IgD-negative memory B cell (primary cell): ENCODE measurements around the gene FBXO41. TPM values are rescaled to one million over a fixed set of nuclear protein-coding genes. Genes with fewer than 3 reads are reported as not detected.
A peak's percentile ranks its signal among the peaks of the same experiment; 100 is the strongest.

Experiments used
- H3K27ac Mint-ChIP-seq, 3 donors: one replicate each; pipeline ENCODE4 v1.8.0; 2020 to 2022; ENCODE audit warnings: mild to moderate bottlenecking in 3 of 3, mixed read lengths in 3 of 3, moderate library complexity in 1 of 3
- H3K27me3 Mint-ChIP-seq: one replicate; pipeline ENCODE4 v1.8.0; 2021; ENCODE audit warnings: mixed read lengths
- H3K36me3 Mint-ChIP-seq: one replicate; pipeline ENCODE4 v1.8.0; 2020; ENCODE audit warnings: mild to moderate bottlenecking, mixed read lengths
- H3K4me1 Mint-ChIP-seq, 3 donors: one replicate each; pipeline ENCODE4 v1.8.0; 2020 to 2022; ENCODE audit warnings: mixed read lengths in 3 of 3, mild to moderate bottlenecking in 1 of 3
- H3K4me3 Mint-ChIP-seq, 4 donors: one replicate each; pipeline ENCODE4 v1.8.0; 2020 to 2022; ENCODE audit warnings: mild to moderate bottlenecking in 4 of 4, mixed read lengths in 4 of 4, moderate library complexity in 3 of 4
- H3K9me3 Mint-ChIP-seq, 3 donors: one replicate each; pipeline ENCODE4 v1.8.0; 2020 to 2021; ENCODE audit warnings: mixed read lengths in 3 of 3, mild to moderate bottlenecking in 1 of 3
- polyA plus RNA-seq: library from polyadenylated mRNA; unstranded; fragments of 300-500 nt; fragmentation: Illumina TruSeq; gene quantifications from one replicate; pipeline ENCODE4 v1.2.3, GENCODE V29; 2021

Gene FBXO41
- polyA plus RNA-seq = 3.8 TPM

- Mint-ChIP-seq H3K27ac (peak within 1 kb of the TSS; percentile 62 to 87 (median 70)), H3K36me3 (peaks cover 4% of the 10 kb centered on the region), H3K4me3 (peak within 1 kb of the TSS; percentile 86 to 95 (median 91)), H3K4me1 (peaks cover 11 to 23% (median 15%) of the 10 kb centered on the region in 3 donors), H3K27me3 (peaks cover 1% of the 10 kb centered on the region), H3K9me3 (no peaks in the 10 kb centered on the region)
These were observed at the start of gene FBXO41 for GRCh38 chr2:73284296-73285158. TSS of gene FBXO41 (minus strand) at chr2:73284478. CDS start at chr2:73269630, 14,848 bp downstream.

- Mint-ChIP-seq H3K27me3 (peaks cover 3% of the 10 kb centered on the region), H3K4me1 (peaks cover 0 to 9% (median 8%) of the 10 kb centered on the region in 3 donors), H3K4me3 (no peak overlapping the region), H3K27ac (no peak overlapping the region), H3K9me3 (peaks cover 0 to 12% (median 7%) of the 10 kb centered on the region in 3 donors), H3K36me3 (peaks cover 3% of the 10 kb centered on the region)
These were observed 49.8 kb upstream of the FBXO41 start for GRCh38 chr2:73334045-73334444.

- Mint-ChIP-seq H3K4me3 (no peak overlapping the region), H3K4me1 (peaks cover 0 to 9% (median 8%) of the 10 kb centered on the region in 3 donors), H3K27ac (no peak overlapping the region), H3K27me3 (peaks cover 7% of the 10 kb centered on the region), H3K36me3 (peaks cover 3% of the 10 kb centered on the region), H3K9me3 (peaks cover 0 to 12% (median 7%) of the 10 kb centered on the region in 3 donors)
These were observed 49.3 kb upstream of the FBXO41 start for GRCh38 chr2:73333564-73333963.

- Mint-ChIP-seq H3K9me3 (no peaks in the 10 kb centered on the region), H3K27me3 (peaks cover 26% of the 10 kb centered on the region), H3K36me3 (no peaks in the 10 kb centered on the region)
These were observed 39.9 kb upstream of the FBXO41 start for GRCh38 chr2:73324126-73324725.

GRCh38 chr2:73323551-73323950 lies 39.3 kb upstream of the FBXO41 start:
- H3K4me1 Mint-ChIP-seq = no peaks in the 10 kb centered on the region
- H3K4me3 Mint-ChIP-seq = no peak overlapping the region
- peaks cover 20% of the 10 kb centered on the region for H3K27me3 Mint-ChIP-seq
- H3K27ac Mint-ChIP-seq = peak overlapping the region in 1 of 3 donors; percentile 69
- no peaks in the 10 kb centered on the region for H3K9me3 Mint-ChIP-seq
- no peaks in the 10 kb centered on the region for H3K36me3 Mint-ChIP-seq

More at GRCh38 chr2:73324126-73324725, 39.9 kb upstream of the FBXO41 start:
- no peaks in the 10 kb centered on the region for H3K4me1 Mint-ChIP-seq
- no peak overlapping the region for H3K4me3 Mint-ChIP-seq
- H3K27ac Mint-ChIP-seq = no peak overlapping the region

- Mint-ChIP-seq H3K9me3 (peaks cover 0 to 7% (median 6%) of the 10 kb centered on the region in 3 donors), H3K27ac (no peak overlapping the region), H3K4me3 (no peak overlapping the region), H3K4me1 (peaks cover 0 to 2% (median 0%) of the 10 kb centered on the region in 3 donors), H3K27me3 (peaks cover 16% of the 10 kb centered on the region), H3K36me3 (peaks cover 3% of the 10 kb centered on the region)
These were observed 30.2 kb upstream of the FBXO41 start for GRCh38 chr2:73314441-73314840.

GRCh38 chr2:73307720-73308119 lies 23.4 kb upstream of the FBXO41 start:
- Mint-ChIP-seq H3K4me3 (no peak overlapping the region), H3K27ac (no peak overlapping the region), H3K9me3 (peaks cover 0 to 7% (median 6%) of the 10 kb centered on the region in 3 donors), H3K27me3 (peaks cover 8% of the 10 kb centered on the region), H3K4me1 (no peaks in the 10 kb centered on the region), H3K36me3 (peaks cover 3% of the 10 kb centered on the region)

- H3K4me3 Mint-ChIP-seq = no peak overlapping the region
- peaks cover 0 to 6% (median 0%) of the 10 kb centered on the region in 3 donors for H3K9me3 Mint-ChIP-seq
- H3K4me1 Mint-ChIP-seq = no peaks in the 10 kb centered on the region
- no peak overlapping the region for H3K27ac Mint-ChIP-seq
- peaks cover 37% of the 10 kb centered on the region for H3K27me3 Mint-ChIP-seq
- no peaks in the 10 kb centered on the region for H3K36me3 Mint-ChIP-seq
These were observed 17.4 kb upstream of the FBXO41 start for GRCh38 chr2:73301636-73302035.

- H3K4me3 Mint-ChIP-seq = no peak overlapping the region
- peaks cover 38% of the 10 kb centered on the region for H3K27me3 Mint-ChIP-seq
- H3K27ac Mint-ChIP-seq = no peak overlapping the region
- peaks cover 0 to 6% (median 0%) of the 10 kb centered on the region in 3 donors for H3K9me3 Mint-ChIP-seq
- H3K36me3 Mint-ChIP-seq = no peaks in the 10 kb centered on the region
- no peaks in the 10 kb centered on the region for H3K4me1 Mint-ChIP-seq
These were observed 16.6 kb upstream of the FBXO41 start for GRCh38 chr2:73300926-73301325.

GRCh38 chr2:73297586-73297985 lies 13.3 kb upstream of the FBXO41 start:
- Mint-ChIP-seq H3K36me3 (no peaks in the 10 kb centered on the region), H3K4me1 (no peaks in the 10 kb centered on the region), H3K27ac (no peak overlapping the region), H3K9me3 (peaks cover 0 to 10% (median 0%) of the 10 kb centered on the region in 3 donors), H3K27me3 (peaks cover 50% of the 10 kb centered on the region), H3K4me3 (no peak overlapping the region)

- peaks cover 0 to 10% (median 0%) of the 10 kb centered on the region in 3 donors for H3K9me3 Mint-ChIP-seq
These were observed 12.9 kb upstream of the FBXO41 start for GRCh38 chr2:73297151-73297559.

GRCh38 chr2:73295751-73296400 lies 11.6 kb upstream of the FBXO41 start:
- Mint-ChIP-seq H3K4me3 (peak overlapping the region in 1 of 4 donors; percentile 42), H3K9me3 (peaks cover 0 to 4% (median 0%) of the 10 kb centered on the region in 3 donors), H3K27ac (no peak overlapping the region), H3K4me1 (peaks cover 4 to 6% (median 5%) of the 10 kb centered on the region in 3 donors), H3K36me3 (no peaks in the 10 kb centered on the region), H3K27me3 (peaks cover 60% of the 10 kb centered on the region)

More at GRCh38 chr2:73297151-73297559, 12.9 kb upstream of the FBXO41 start:
- Mint-ChIP-seq H3K4me3 (no peak overlapping the region), H3K36me3 (no peaks in the 10 kb centered on the region), H3K27ac (no peak overlapping the region), H3K27me3 (peaks cover 52% of the 10 kb centered on the region), H3K4me1 (no peaks in the 10 kb centered on the region)

- Mint-ChIP-seq H3K27me3 (peaks cover 57% of the 10 kb centered on the region), H3K4me3 (peak overlapping the region in 2 of 4 donors; percentile 8 to 33)
These were observed 10.0 kb upstream of the FBXO41 start for GRCh38 chr2:73294239-73294638.

GRCh38 chr2:73293534-73294171 lies 9.4 kb upstream of the FBXO41 start, which contains the start of gene EGR4:
TSS of gene EGR4 (minus strand) at chr2:73293548. CDS start at chr2:73293317, 231 bp downstream.
- peaks cover 4 to 20% (median 8%) of the 10 kb centered on the region in 3 donors for H3K4me1 Mint-ChIP-seq
- peaks cover 0 to 4% (median 0%) of the 10 kb centered on the region in 3 donors for H3K9me3 Mint-ChIP-seq
- peak within 1 kb of the TSS in 2 of 3 donors; percentile 59 to 75 for H3K27ac Mint-ChIP-seq
- peak within 1 kb of the TSS; percentile 51 to 89 (median 78) for H3K4me3 Mint-ChIP-seq
- H3K27me3 Mint-ChIP-seq = peaks cover 54% of the 10 kb centered on the region
- H3K36me3 Mint-ChIP-seq = no peaks in the 10 kb centered on the region

More at GRCh38 chr2:73294239-73294638, 10.0 kb upstream of the FBXO41 start:
- Mint-ChIP-seq H3K36me3 (no peaks in the 10 kb centered on the region), H3K9me3 (peaks cover 0 to 4% (median 0%) of the 10 kb centered on the region in 3 donors), H3K4me1 (peaks cover 4 to 19% (median 8%) of the 10 kb centered on the region in 3 donors), H3K27ac (no peak overlapping the region)
